Activated B cell treated with CpG ODN at 0.5 μM for 24 hours (primary cell): ENCODE data around the gene ZNF691. TPM values are rescaled to one million over a fixed set of nuclear protein-coding genes. Genes with fewer than 3 reads are reported as not detected.

Source experiments
- ATAC-seq: fragments of 200-7000 bp; cut with Tn5 transposase; one replicate; pipeline ENCODE4 v1.10.0; 2021; ENCODE audit warnings: low read depth, mild to moderate bottlenecking, moderate library complexity
- CTCF ChIA-PET: fragments of 350-600 bp; sonication (Branson Sonifier 250); formaldehyde crosslinking; loops from one replicate; lab custom pipeline; 2021; ENCODE audit warnings: antibody characterized with exemption; lab: Charles Lee
- POLR2A ChIA-PET: fragments of 350-600 bp; sonication (Branson Sonifier 250); formaldehyde crosslinking; loops from one replicate; lab custom pipeline; 2021; ENCODE audit warnings: antibody characterized with exemption; lab: Charles Lee
- DNase-seq: peaks from one replicate; pipeline ENCODE4 v3.0.0; 2022
- H3K27ac Mint-ChIP-seq: one replicate; pipeline ENCODE4 v1.8.0; 2020; ENCODE audit warnings: mixed read lengths
- H3K27me3 Mint-ChIP-seq: one replicate; pipeline ENCODE4 v1.8.0; 2021; ENCODE audit warnings: mixed read lengths
- H3K36me3 Mint-ChIP-seq: one replicate; pipeline ENCODE4 v1.8.0; 2021; ENCODE audit warnings: low read depth, mixed read lengths
- H3K4me1 Mint-ChIP-seq: one replicate; pipeline ENCODE4 v1.8.0; 2021; ENCODE audit warnings: mixed read lengths
- H3K4me3 Mint-ChIP-seq: one replicate; pipeline ENCODE4 v1.8.0; 2020; ENCODE audit warnings: mild to moderate bottlenecking, mixed read lengths
- H3K9me3 Mint-ChIP-seq: one replicate; pipeline ENCODE4 v1.8.0; 2020; ENCODE audit warnings: mixed read lengths
- intact Hi-C: fragments of 100-400 bp; cut with micrococcal nuclease; formaldehyde crosslinking; loops from one replicate; pipeline ENCODE4 v1.15.1; 2024
- total RNA-seq: library from RNA; stranded (reverse); gene quantifications from 2 replicates; pipeline ENCODE4 v1.2.3, GENCODE V29; 2022
- TF ChIP-seq, protein P1 (sequence below): fragments of 200-600 bp; IDR thresholded peaks from one replicate; pipeline ENCODE4 v1.8.0; 2022; ENCODE audit warnings: antibody characterized with exemption, mild to moderate bottlenecking

Gene ZNF691
- total RNA-seq, 1 donor from 2014 or later, result 16.1 TPM

- ChIA-PET CTCF (interaction anchor here (1.0 kb wide), 1 partner anchor 243 kb away, joined by 3 read pairs; no protein-coding TSS in a partner anchor), POLR2A (interaction anchor here (0.6 kb wide), 1 partner anchor 80 kb away, joined by 8 read pairs; no protein-coding TSS in a partner anchor)
- ATAC-seq (no peak), DNase-seq (no peak)
- Mint-ChIP-seq H3K27me3 (no peaks in the 10 kb centered on the region), H3K36me3 (no peaks in the 10 kb centered on the region), H3K4me1 (peaks cover 6% of the 10 kb centered on the region), H3K27ac (no peak overlapping the region), H3K9me3 (no peaks in the 10 kb centered on the region), H3K4me3 (no peak overlapping the region)
- intact Hi-C loops, result no loop called here
- TF ChIP-seq, protein P1, sequence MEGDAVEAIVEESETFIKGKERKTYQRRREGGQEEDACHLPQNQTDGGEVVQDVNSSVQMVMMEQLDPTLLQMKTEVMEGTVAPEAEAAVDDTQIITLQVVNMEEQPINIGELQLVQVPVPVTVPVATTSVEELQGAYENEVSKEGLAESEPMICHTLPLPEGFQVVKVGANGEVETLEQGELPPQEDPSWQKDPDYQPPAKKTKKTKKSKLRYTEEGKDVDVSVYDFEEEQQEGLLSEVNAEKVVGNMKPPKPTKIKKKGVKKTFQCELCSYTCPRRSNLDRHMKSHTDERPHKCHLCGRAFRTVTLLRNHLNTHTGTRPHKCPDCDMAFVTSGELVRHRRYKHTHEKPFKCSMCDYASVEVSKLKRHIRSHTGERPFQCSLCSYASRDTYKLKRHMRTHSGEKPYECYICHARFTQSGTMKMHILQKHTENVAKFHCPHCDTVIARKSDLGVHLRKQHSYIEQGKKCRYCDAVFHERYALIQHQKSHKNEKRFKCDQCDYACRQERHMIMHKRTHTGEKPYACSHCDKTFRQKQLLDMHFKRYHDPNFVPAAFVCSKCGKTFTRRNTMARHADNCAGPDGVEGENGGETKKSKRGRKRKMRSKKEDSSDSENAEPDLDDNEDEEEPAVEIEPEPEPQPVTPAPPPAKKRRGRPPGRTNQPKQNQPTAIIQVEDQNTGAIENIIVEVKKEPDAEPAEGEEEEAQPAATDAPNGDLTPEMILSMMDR, result no peak
These were observed 15.1 kb upstream of the ZNF691 start for GRCh38 chr1:42831273-42831672.

- Mint-ChIP-seq H3K36me3 (no peaks in the 10 kb centered on the region), H3K9me3 (no peaks in the 10 kb centered on the region), H3K27me3 (no peaks in the 10 kb centered on the region), H3K4me1 (peaks cover 9% of the 10 kb centered on the region), H3K27ac (no peak overlapping the region), H3K4me3 (no peak overlapping the region)
- DNase-seq, result no peak
- ChIA-PET CTCF (no interaction called here), POLR2A (no interaction called here)
- no peak for ATAC-seq
- intact Hi-C loops, result no loop called here
- TF ChIP-seq, protein P1, result no peak
These were observed 13.7 kb upstream of the ZNF691 start for GRCh38 chr1:42832641-42833240.

DNA sequence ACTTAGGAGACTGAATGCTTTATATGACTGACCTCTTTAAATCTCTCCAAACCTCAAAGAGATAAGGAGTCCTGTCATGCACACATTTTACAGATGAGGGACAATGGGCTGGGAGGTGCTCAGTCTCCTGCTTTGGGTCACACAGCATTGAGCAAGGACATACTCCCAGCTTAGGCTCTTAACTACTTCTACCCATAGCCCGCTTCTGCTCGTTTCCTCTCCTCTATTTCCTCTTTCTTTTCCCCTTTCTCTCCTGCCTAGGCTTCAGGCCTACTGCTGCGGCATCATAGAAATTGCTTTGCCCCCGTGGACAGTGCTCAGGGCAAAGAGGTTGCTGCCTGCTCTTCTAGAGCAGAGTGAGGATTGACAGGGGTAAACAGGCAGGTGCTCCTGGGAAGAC is 12.4 kb upstream of the ZNF691 start:
- intact Hi-C loops, result no loop called here
- ChIA-PET CTCF (no interaction called here), POLR2A (no interaction called here)
- DNase-seq (no peak), ATAC-seq (no peak)
- no peak overlapping the region for H3K27ac Mint-ChIP-seq
- H3K36me3 Mint-ChIP-seq, result no peaks in the 10 kb centered on the region
- no peaks in the 10 kb centered on the region for H3K9me3 Mint-ChIP-seq
- H3K4me3 Mint-ChIP-seq, result no peak overlapping the region
- peaks cover 21% of the 10 kb centered on the region for H3K4me1 Mint-ChIP-seq
- no peaks in the 10 kb centered on the region for H3K27me3 Mint-ChIP-seq
- TF ChIP-seq, protein P1, result no peak

DNA sequence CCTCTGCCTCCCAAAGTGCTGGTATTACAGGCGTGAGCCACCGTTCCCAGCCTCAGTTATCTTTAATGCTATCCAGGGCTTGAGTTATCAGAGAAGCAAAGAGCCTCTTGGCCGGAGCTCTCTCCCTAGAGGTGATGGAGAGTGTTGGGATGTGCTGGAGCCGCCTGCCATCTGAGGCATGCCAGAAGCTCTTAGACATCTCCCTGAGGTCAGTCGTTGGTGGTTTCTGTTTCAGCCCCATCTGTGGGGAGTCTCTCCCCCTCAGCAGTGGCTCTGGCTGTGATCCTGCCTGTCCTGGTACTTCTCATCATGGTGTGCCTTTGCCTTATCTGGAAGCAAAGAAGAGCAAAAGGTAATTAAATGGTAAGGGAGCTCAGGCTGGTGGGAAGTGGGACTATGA is 11.6 kb upstream of the ZNF691 start:
- intact Hi-C loops, result no loop called here
- H3K4me3 Mint-ChIP-seq, result no peak overlapping the region
- H3K27ac Mint-ChIP-seq, result no peak overlapping the region
- no peaks in the 10 kb centered on the region for H3K9me3 Mint-ChIP-seq
- ChIA-PET POLR2A (no interaction called here), CTCF (no interaction called here)
- no peak for DNase-seq
- H3K4me1 Mint-ChIP-seq, result peaks cover 22% of the 10 kb centered on the region
- H3K27me3 Mint-ChIP-seq, result no peaks in the 10 kb centered on the region
- ATAC-seq, result no peak
- TF ChIP-seq, protein P1, result no peak
- no peaks in the 10 kb centered on the region for H3K36me3 Mint-ChIP-seq

DNA sequence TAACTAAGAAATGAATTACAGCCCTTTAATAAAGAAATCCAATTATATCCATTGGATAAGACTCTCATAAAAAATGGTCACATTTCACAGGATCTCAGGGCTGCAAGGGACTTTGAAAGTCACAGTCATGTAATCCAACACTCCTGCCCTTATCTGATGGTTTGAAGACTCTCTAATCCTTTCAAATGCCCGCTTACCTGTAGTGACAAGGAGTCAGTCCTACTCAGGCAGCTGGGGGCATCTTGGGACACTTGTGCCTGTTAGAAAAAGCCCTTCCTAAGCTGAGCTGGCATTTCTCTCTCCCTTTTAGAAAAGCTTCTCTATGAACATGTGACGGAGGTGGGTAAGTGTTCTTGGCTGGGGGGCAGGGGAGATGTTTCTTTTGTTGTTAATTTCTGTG is 11.0 kb upstream of the ZNF691 start:
- Mint-ChIP-seq H3K4me1 (peaks cover 22% of the 10 kb centered on the region), H3K36me3 (no peaks in the 10 kb centered on the region), H3K4me3 (no peak overlapping the region), H3K27me3 (no peaks in the 10 kb centered on the region), H3K27ac (no peak overlapping the region), H3K9me3 (no peaks in the 10 kb centered on the region)
- no peak for ATAC-seq
- POLR2A ChIA-PET, result no interaction called here
- intact Hi-C loops, result no loop called here
- no peak for DNase-seq
- TF ChIP-seq, protein P1, result no peak
- CTCF ChIA-PET, result no interaction called here
